Glomerular visceral epithelial cell (primary cell): ENCODE results near the gene DNAH17.

ENCODE experiments used
- DNase-seq: peaks from one replicate; pipeline ENCODE4 v3.0.0-alpha.2; 2016; ENCODE audit errors: extremely low spot score

The DNAH17 gene

GRCh38 chr17:78411241-78411857, 165.8 kb downstream of the DNAH17 start:
- no peak for DNase-seq

GRCh38 chr17:78409191-78409928, 167.8 kb downstream of the DNAH17 start:
- no peak for DNase-seq

GRCh38 chr17:78408476-78409050, 168.6 kb downstream of the DNAH17 start:
- DNase-seq = no peak

DNA sequence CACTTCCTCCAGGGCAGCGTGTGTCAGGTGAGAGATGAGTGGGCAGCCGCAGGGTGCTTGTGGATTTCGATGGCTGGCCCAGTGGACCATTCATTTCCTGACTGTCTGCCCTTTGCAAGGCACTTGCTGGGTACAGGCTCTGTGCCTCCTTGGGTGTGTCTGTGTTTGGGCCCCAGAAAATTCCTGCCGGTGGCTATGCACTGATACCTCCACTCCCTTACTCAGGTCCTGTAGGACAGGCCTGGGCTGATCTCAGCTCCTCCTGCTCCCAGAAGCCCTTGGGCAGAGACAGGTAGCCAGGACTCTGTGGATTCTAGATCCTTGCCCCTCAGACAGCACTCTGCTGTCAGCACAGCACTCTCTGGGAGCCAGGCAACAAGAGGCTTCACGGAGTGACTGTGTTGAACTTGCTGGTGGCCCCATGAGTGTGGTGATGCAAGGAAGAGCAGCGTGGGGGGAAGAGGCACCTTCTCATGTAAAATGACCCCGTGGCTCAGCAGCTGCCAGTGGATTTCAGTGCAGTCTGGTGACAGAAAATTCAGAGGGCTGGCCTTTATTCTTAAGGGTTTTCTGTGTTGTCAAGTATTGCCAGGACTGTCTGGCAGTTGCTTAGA, 169.7 kb downstream of the DNAH17 start:
- DNase-seq = no peak

DNA sequence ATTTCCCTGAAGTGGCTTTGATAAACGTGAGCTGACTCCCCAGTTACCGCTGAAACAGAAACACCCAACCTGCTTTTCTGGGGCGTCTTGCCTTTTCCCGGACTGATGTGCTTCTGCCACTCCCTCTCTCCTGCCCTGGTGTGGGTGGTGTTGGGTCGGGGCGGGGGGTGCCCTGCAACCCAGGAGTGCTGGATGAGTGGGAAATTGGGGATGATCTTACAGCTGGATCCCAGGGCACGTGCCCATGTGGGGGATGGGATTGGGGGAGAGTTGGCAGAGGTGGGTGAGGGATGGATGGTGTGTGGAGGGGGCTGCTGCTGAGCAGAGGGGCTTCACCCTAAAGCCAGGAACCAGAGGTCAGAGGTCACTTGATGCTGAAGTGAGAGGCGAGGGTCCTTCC, 170.3 kb downstream of the DNAH17 start:
- no peak for DNase-seq

DNA sequence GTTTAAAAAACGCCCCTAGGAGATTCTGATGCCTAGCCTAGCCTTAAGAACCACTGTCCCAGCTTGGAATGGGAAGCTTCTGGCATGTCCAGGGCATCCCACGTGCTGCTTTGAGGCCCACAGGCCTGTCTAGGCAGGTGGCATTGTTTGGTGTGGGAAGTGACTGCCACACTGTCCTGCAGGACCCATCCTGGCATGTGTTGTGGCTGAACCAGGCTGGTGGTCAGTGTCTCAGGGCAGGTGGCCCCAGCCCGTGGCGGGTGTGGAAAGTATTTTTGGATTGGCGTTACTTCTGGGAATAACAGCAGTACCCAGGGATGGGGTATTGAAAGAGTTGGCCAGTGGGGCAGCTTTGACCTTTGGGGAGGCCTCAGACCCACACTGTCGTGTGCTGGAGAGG, 170.8 kb downstream of the DNAH17 start:
- no peak for DNase-seq

DNA sequence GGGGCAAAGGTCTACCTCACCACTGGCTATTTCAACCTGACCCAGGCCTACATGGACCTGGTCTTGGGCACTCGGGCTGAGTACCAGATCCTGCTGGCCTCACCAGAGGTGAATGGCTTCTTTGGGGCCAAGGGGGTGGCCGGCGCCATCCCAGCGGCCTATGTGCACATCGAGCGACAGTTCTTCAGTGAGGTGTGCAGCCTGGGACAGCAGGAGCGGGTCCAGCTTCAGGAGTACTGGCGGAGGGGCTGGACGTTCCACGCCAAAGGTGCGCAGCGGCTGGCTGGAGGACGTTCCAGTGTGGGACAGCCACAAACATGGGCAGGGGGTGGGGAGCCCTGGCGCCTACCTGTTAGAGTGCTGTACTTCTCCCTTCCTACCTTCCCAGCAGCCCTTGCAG, 173.4 kb downstream of the DNAH17 start:
- no peak for DNase-seq

- no peak for DNase-seq
Observed at GRCh38 chr17:78401891-78402290, 175.3 kb downstream of the DNAH17 start.

DNA sequence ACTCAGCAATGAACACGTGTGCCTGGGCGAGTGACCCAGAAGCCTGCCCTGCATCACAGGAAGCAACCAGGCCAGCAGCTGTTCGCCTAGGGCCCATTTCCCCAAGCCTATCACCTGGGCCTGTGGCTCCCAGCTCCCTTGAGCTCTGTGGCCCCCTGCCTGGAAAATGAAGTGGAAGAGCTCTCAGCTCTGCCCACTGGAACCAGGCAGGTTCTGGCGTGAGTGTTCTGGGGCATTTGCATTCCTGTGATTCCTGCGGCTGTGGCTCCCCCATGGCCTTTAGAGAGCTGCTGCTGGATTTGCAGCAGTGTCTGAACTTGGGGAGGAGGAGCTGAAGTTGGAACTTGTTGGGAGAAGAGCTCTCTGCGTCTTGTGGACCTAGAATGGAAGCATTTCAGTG, 175.9 kb downstream of the DNAH17 start:
- DNase-seq = peak; percentile 94

DNA sequence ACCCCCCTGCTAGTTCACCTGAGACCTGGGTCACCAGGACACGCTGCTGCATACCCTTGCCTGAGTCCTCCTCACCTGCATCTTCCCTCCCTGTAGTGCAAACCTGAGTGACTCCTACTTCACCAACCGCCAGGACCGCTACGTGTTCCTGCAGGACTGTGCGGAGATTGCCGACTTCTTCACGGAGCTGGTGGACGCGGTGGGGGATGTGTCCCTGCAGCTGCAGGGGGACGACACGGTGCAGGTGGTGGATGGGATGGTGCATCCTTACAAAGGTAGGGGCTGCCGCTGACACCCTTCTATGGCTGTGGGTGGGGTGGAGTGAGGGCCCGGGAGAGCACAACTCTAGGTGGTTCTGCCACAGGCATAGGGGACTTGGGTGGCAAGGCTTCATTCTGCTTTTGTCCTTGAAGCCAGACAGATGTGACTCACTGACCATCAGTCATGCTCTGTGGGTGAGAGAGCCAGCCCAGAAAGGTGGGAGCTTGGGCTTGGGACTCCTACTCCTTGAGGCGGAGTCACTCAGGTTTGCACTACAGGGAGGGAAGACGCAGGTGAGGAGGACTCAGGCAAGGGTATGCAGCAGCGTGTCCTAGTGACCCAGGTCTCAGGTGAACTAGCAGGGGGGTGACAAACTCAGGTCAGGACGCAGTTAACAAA, 176.5 kb downstream of the DNAH17 start:
- DNase-seq = peak; percentile 80

GRCh38 chr17:78399693-78400144, 177.5 kb downstream of the DNAH17 start:
- no peak for DNase-seq

DNA sequence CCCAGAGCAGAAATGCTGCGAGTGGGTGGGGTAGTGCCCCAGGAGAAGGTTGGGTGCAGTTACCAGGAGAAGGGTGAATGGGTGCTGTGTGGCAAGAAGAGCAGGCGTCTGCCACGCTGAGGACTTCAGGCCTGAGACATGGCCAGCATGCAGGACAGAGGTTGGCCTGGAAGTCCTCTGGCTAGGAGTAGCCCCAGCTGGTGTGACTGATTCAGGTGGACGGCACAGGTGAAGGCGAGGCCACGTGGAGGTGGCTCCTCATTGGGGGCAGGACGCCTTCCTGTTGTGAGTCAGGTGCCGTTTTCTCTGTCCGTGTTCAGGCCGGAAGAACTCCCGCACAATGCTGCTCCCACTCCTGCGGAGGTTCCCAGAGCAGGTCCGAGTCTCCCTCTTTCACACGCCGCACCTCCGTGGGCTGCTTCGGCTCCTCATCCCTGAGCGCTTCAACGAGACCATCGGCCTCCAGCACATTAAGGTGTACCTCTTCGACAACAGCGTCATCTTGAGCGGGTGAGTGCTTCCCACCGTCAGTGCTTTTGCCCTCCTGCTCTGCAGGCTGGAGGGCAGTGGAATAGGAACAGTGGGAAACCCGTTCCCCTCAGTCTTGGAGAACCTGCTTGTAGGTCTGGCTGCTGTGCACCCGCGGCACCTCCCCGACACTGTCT, 178.0 kb downstream of the DNAH17 start:
- DNase-seq = no peak

GRCh38 chr17:78398390-78398789, 178.8 kb downstream of the DNAH17 start:
- no peak for DNase-seq

DNA sequence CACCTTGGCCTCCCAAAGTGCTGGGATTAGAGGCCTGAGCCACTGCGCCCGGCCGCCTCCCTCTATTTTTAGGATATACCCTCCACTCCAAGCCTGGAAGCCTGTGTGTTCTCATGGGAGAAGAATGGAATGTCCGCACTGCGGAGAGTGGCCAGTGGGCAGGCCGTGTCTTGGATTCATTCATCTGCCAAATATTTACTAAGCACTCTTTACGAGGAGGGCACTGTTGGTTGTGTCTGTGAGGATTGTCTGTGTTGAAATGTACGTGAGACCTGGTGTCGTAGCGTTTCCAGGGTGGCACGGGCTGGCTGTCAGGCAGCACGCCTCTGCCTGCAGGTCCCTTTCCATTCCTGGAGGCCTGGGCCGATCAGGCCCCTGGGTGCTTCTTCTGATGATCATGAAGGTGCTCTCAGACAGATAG, 179.5 kb downstream of the DNAH17 start:
- DNase-seq = peak; percentile 73

- no peak for DNase-seq
Observed at GRCh38 chr17:78396441-78397337, 180.5 kb downstream of the DNAH17 start.

DNA sequence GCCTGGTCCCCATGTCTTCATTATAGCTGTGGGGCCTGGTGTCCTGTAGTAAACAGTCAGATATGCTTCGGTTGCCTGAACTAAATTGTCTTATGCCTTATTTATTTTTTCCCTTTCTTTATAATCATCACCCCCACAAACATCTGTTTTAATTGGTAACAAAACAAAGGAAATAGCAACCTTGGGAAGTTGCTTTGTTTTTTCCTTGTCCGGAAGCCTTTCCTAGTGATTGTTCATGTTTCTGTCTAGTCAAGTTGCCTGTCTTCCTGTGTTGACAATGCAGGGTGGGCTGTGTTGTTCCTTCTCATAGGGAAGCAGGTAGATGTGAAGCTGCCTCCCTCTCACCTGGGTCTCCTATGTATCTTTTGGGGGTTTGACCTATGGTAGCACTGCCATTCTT, 182.0 kb downstream of the DNAH17 start:
- no peak for DNase-seq

- no peak for DNase-seq
Observed at GRCh38 chr17:78394209-78394608, 183.0 kb downstream of the DNAH17 start.

GRCh38 chr17:78393575-78393974, 183.6 kb downstream of the DNAH17 start:
- DNase-seq = no peak

DNA sequence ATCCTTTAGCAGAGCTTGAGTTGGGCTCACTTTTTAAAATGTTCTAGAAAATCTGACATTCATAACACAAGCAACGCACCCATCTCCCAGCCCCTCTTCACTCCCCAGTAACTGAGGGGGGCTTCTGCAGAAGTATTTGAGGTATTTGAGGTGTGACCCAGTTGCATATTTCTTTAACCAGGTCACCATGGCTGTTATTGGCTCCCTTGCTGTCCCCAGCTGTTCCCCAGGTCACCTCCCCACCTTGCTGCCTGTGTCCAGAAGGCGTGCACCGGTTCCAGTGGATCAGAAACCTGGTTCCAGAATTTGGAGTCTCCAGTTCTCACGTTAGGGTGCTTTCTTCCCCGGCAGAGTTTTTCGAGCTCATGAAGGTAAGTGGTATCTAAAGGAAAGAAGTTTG, 184.9 kb downstream of the DNAH17 start:
- no peak for DNase-seq

GRCh38 chr17:78391843-78392242, 185.4 kb downstream of the DNAH17 start:
- DNase-seq = peak; percentile 79

- no peak for DNase-seq
Observed at GRCh38 chr17:78391051-78391431, 186.2 kb downstream of the DNAH17 start.
